ENCODE results near the gene GPR156.
A peak's percentile ranks its signal among the peaks of the same experiment; 100 is the strongest.
"Not testable (repeated sequence)": the region's sequence is repeated elsewhere in the genome, so short reads cannot be mapped to it uniquely, and the experiment has no call there.

GPR156 gene

DNA sequence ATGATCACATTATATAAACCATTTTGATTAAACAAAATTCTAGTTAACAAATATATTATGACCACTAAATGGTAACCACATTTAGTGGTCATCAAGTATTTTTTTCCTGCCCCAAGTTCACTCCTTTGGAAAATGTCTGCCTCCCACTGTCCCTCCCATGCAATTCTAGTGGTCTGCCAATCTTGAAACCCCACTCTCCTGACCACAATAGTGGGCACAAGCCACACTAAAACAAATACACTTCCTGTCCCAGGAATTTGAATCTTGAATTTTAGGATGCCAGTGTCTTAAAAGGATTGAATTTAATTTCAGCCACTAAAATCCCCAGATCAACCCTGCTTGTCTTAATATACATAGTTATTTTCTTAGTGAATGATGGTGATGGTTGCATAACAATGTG lies 14.0 kb upstream of the GPR156 start:
- no peak overlapping the region for H2AFZ ChIP-seq (ENCODE audit: low read depth, low read length)
- no peaks in the 10 kb centered on the region for H3K27me3 ChIP-seq (ENCODE audit: insufficient read depth, low read length)
- peaks cover 8% of the 10 kb centered on the region for H3K4me1 ChIP-seq (ENCODE audit: insufficient read depth, low read length)
- no peaks in the 10 kb centered on the region for H3K9me3 ChIP-seq (ENCODE audit: low read length)
- H3K36me3 ChIP-seq (ENCODE audit: insufficient read depth, low read length): no peaks in the 10 kb centered on the region
- H3K4me3 ChIP-seq (ENCODE audit: low read length): no peak overlapping the region

DNA sequence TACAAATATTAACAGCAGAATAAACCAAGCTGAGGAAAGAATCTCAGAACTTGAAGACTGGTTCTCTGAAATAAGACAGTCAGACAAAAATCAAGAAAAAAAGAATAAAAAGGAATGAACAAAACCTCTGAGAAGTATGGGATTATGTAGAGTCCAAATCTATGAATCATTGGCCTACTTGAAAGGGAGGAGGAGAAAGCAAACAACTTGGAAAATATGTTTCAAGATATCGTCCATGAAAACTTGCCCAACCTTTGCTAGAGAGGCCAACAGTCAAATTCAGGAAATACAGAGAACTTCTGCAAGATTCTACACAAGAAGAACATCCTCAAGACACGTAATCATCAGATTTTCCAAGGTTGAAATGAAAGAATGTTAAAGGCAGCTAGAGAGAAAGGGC lies 6.5 kb upstream of the GPR156 start:
- not testable (repeated sequence) for H3K27me3 ChIP-seq (ENCODE audit: insufficient read depth, low read length); H3K4me3 ChIP-seq (ENCODE audit: low read length); H3K4me1 ChIP-seq (ENCODE audit: insufficient read depth, low read length); H2AFZ ChIP-seq (ENCODE audit: low read depth, low read length); H3K36me3 ChIP-seq (ENCODE audit: insufficient read depth, low read length); H3K9me3 ChIP-seq (ENCODE audit: low read length)

DNA sequence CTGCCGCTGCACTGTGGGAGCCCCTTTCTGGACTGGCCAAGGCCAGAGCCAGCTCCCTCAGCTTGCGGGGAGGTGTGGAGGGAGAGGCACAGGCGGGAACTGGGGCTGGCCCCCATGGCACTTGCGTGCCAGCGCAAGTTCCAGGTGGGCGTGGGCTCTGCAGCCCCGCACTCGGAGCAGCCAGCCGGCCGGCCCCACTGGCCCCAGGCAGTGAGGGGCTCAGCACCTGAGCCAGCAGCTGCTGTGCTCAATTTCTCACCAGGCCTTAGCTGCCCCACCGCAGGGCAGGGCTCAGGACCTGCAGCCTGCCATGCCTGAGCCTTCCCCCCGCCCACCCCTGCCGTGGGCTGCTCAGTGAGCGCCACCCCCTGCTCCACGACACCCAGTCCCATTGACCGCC lies 4.6 kb upstream of the GPR156 start:
- Histone ChIP-seq H3K9me3 (ENCODE audit: low read length) (peaks cover 5% of the 10 kb centered on the region), H3K27me3 (ENCODE audit: insufficient read depth, low read length) (peaks cover under 1% of the 10 kb centered on the region), H3K36me3 (ENCODE audit: insufficient read depth, low read length) (no peaks in the 10 kb centered on the region), H3K4me1 (ENCODE audit: insufficient read depth, low read length) (no peaks in the 10 kb centered on the region), H3K4me3 (ENCODE audit: low read length) (no peak overlapping the region), H2AFZ (ENCODE audit: low read depth, low read length) (no peak overlapping the region)

DNA sequence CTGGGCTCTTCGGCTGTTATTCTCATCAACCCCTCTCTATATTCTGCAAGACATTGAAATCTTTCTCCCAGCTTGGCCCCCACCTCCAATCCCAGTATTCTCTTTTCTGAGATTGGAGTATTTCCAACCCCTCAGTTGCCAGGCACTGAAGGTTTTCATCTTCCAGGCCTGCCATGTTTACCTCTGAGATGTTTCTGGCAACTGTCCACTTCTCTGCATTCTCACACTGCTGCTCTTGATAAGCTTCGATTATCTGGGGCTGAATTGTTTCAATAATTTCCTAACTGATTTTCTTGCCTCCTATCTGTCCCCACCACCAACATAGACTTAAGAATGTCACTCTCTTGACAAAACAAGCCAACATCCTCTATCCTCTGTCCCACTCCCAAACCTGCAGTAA lies 1.4 kb upstream of the GPR156 start:
- Histone ChIP-seq H3K36me3 (ENCODE audit: insufficient read depth, low read length) (no peaks in the 10 kb centered on the region), H3K9me3 (ENCODE audit: low read length) (peaks cover 5% of the 10 kb centered on the region), H3K4me1 (ENCODE audit: insufficient read depth, low read length) (no peaks in the 10 kb centered on the region), H2AFZ (ENCODE audit: low read depth, low read length) (no peak overlapping the region), H3K27me3 (ENCODE audit: insufficient read depth, low read length) (peaks cover 3% of the 10 kb centered on the region), H3K4me3 (ENCODE audit: low read length) (no peak overlapping the region)

DNA sequence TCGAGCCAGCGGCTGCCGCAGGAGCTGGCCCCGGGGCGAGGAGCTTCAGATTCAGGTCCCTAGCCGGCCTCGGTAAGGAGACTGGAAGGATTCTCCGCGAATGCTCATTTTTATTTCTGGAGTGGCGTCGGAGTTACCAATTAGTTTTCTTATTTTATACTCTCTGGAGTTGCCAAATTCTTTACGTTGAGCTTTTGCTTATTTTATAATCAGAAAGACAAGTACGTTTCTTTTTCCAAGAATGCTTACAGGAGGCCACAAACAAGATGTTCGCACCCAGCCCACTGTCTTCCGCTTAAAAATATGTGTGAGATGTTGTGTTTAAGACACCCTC lies 453 bp upstream of the GPR156 start:
- Histone ChIP-seq H3K36me3 (ENCODE audit: insufficient read depth, low read length) (no peaks in the 10 kb centered on the region), H2AFZ (ENCODE audit: low read depth, low read length) (no peak overlapping the region), H3K4me3 (ENCODE audit: low read length) (no peak overlapping the region), H3K27me3 (ENCODE audit: insufficient read depth, low read length) (peaks cover 3% of the 10 kb centered on the region), H3K4me1 (ENCODE audit: insufficient read depth, low read length) (no peaks in the 10 kb centered on the region), H3K9me3 (ENCODE audit: low read length) (peaks cover 5% of the 10 kb centered on the region)

DNA sequence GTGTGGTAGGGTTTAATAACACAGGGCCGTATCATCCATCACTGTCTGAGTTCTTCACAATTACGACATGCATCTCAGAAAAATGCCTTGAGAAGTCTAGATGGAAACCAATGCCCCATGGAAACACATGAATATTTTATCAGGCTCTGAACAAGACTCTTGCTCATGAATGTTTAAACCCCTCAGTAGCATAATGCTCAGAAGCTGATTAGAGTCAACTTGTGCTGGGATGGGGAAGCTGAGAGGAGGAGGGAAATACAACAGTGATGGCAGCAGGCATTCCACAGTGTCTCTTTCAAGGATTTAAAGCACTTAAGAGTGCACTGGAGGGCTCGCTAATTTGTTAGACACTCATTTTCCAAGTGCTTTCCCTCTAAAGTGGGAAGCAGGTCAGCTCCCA lies 3.8 kb downstream of the GPR156 start:
- H3K27me3 ChIP-seq (ENCODE audit: insufficient read depth, low read length): peaks cover 3% of the 10 kb centered on the region
- H3K36me3 ChIP-seq (ENCODE audit: insufficient read depth, low read length): no peaks in the 10 kb centered on the region
- peaks cover 2% of the 10 kb centered on the region for H3K9me3 ChIP-seq (ENCODE audit: low read length)
- H3K4me1 ChIP-seq (ENCODE audit: insufficient read depth, low read length): no peaks in the 10 kb centered on the region
- no peak overlapping the region for H2AFZ ChIP-seq (ENCODE audit: low read depth, low read length)
- H3K4me3 ChIP-seq (ENCODE audit: low read length): no peak overlapping the region

DNA sequence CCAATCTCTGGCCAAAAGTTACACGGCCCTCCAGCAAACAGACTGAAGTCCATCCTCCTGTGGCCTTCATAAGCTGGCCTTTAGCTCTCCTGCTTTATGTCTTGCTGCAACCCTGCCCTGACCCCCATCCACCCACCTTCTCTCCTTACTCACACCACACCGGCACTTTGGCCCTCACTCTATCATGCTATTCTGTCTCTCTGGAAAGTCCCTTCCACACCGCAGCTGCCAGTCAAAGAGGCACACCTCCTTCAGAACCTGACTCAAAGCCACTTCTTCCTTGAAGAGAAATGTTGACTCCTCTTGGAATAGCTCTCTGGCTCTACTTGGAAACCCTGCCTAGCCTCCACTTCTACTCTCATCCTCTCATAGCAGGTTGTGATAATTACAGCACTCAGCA lies 4.5 kb downstream of the GPR156 start:
- Histone ChIP-seq H3K27me3 (ENCODE audit: insufficient read depth, low read length) (peaks cover 3% of the 10 kb centered on the region), H2AFZ (ENCODE audit: low read depth, low read length) (no peak overlapping the region), H3K4me1 (ENCODE audit: insufficient read depth, low read length) (peaks cover 3% of the 10 kb centered on the region), H3K4me3 (ENCODE audit: low read length) (no peak overlapping the region), H3K9me3 (ENCODE audit: low read length) (peaks cover 2% of the 10 kb centered on the region), H3K36me3 (ENCODE audit: insufficient read depth, low read length) (no peaks in the 10 kb centered on the region)

DNA sequence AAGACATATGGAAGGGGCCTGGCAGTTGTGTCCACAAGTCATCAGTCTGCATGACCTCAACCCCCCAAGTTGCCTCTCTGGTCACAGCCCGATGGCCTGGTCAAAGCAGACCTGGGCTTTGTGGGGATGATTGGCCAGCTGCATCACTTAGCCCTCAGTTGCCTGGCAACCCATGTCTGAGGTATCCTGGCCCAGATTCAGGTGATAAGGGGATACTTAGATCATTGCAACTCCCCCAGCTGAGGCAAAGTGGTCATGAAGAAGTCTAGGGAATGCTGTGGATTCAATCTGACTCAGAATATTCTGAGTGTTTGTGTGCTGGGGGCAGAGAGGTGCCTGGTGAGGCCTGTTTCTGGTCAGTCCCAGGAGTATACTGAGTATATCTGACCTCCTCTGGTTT lies 5.0 kb downstream of the GPR156 start:
- Histone ChIP-seq H3K27me3 (ENCODE audit: insufficient read depth, low read length) (peaks cover 3% of the 10 kb centered on the region), H3K4me3 (ENCODE audit: low read length) (no peak overlapping the region), H2AFZ (ENCODE audit: low read depth, low read length) (no peak overlapping the region), H3K9me3 (ENCODE audit: low read length) (peaks cover 2% of the 10 kb centered on the region), H3K36me3 (ENCODE audit: insufficient read depth, low read length) (no peaks in the 10 kb centered on the region), H3K4me1 (ENCODE audit: insufficient read depth, low read length) (peaks cover 7% of the 10 kb centered on the region)

DNA sequence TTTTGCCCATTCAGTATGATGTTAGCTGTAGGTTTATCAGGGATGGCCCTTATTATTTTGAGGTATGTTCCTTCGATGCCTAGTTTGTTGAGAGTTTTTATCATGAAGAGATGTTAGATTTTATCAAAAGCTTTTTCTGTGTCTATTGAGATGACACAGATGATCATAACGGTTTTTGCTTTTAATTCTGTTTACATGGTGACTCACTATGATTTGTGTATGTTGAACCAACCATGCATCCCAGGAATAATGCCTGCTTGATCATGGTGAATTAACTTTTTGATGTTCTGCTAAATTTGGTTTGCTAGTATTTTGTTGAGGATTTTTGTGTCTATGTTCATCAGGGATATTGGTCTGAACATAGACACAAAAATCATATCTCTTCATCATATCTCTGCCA lies 8.3 kb downstream of the GPR156 start:
- peaks cover 11% of the 10 kb centered on the region for H3K4me1 ChIP-seq (ENCODE audit: insufficient read depth, low read length)
- no peaks in the 10 kb centered on the region for H3K27me3 ChIP-seq (ENCODE audit: insufficient read depth, low read length)
- H3K4me3 ChIP-seq (ENCODE audit: low read length): no peak overlapping the region
- no peaks in the 10 kb centered on the region for H3K36me3 ChIP-seq (ENCODE audit: insufficient read depth, low read length)
- no peaks in the 10 kb centered on the region for H3K9me3 ChIP-seq (ENCODE audit: low read length)
- H2AFZ ChIP-seq (ENCODE audit: low read depth, low read length): no peak overlapping the region

DNA sequence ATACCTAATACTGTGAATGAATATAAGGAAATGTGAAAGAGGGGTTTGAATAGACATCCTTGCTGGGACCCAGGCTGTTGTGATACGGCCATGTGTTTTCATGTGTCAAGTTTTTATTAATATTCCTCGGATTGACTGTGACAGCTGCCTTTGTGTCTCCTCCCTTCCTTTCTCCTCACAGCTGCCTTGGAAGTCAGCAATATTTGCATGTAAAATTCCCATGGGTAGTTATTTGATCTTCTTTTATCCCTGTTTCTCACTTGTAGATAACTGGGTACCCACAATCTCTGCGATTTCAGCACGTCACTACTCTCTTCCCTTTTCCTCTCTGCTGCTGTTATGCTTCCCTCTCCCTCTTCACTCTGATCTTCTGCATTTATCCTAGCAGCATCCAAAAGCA lies 9.4 kb downstream of the GPR156 start:
- H3K27me3 ChIP-seq (ENCODE audit: insufficient read depth, low read length): no peaks in the 10 kb centered on the region
- H3K4me1 ChIP-seq (ENCODE audit: insufficient read depth, low read length): peaks cover 11% of the 10 kb centered on the region
- no peaks in the 10 kb centered on the region for H3K9me3 ChIP-seq (ENCODE audit: low read length)
- H3K36me3 ChIP-seq (ENCODE audit: insufficient read depth, low read length): no peaks in the 10 kb centered on the region
- no peak overlapping the region for H3K4me3 ChIP-seq (ENCODE audit: low read length)
- peak overlapping the region; percentile 32 for H2AFZ ChIP-seq (ENCODE audit: low read depth, low read length)

DNA sequence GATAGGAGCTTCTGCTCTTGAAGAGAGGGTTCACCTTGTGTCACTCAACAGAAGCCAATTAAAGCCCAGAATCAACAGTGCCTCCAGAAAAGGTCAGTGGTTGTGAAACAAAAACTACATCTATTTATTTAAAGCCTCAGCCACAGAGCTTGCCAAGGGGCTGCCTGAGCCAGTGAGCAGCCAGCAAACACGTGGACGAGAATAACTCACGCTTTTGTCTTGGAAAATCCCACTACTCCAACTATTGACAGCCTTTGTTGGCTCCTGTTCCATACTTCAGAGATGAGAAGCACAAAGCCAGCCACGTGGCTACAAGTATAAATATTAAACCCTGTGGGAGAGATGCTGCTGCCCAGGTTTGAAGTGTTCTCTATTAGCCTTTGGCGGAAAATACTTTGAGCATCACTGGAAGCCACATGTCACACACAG lies 10.3 kb downstream of the GPR156 start:
- Histone ChIP-seq H2AFZ (ENCODE audit: low read depth, low read length) (peak overlapping the region; percentile 32), H3K36me3 (ENCODE audit: insufficient read depth, low read length) (no peaks in the 10 kb centered on the region), H3K4me1 (ENCODE audit: insufficient read depth, low read length) (peaks cover 11% of the 10 kb centered on the region), H3K9me3 (ENCODE audit: low read length) (no peaks in the 10 kb centered on the region), H3K4me3 (ENCODE audit: low read length) (no peak overlapping the region), H3K27me3 (ENCODE audit: insufficient read depth, low read length) (no peaks in the 10 kb centered on the region)

DNA sequence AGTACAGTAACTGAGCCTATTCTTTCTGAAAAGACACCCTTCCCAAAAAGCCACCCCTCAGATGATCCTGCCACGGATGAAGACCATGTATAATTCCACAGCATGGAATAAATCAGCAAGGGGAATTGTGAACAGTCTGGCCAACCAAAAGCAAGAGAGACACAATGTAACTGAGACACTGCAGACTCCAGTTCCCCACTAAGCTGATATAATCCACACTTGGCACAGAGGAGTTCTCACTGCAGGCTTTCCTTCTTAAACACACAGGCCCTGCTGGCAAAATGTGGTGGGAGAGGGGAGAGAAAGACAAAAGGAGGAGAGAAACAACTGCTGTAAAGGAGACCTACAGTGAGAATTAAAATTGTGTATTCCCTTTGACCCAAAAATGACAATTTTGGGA lies 12.7 kb downstream of the GPR156 start:
- no peak overlapping the region for H3K4me3 ChIP-seq (ENCODE audit: low read length)
- H3K9me3 ChIP-seq (ENCODE audit: low read length): no peaks in the 10 kb centered on the region
- H3K4me1 ChIP-seq (ENCODE audit: insufficient read depth, low read length): peaks cover 11% of the 10 kb centered on the region
- no peaks in the 10 kb centered on the region for H3K27me3 ChIP-seq (ENCODE audit: insufficient read depth, low read length)
- no peak overlapping the region for H2AFZ ChIP-seq (ENCODE audit: low read depth, low read length)
- H3K36me3 ChIP-seq (ENCODE audit: insufficient read depth, low read length): no peaks in the 10 kb centered on the region

DNA sequence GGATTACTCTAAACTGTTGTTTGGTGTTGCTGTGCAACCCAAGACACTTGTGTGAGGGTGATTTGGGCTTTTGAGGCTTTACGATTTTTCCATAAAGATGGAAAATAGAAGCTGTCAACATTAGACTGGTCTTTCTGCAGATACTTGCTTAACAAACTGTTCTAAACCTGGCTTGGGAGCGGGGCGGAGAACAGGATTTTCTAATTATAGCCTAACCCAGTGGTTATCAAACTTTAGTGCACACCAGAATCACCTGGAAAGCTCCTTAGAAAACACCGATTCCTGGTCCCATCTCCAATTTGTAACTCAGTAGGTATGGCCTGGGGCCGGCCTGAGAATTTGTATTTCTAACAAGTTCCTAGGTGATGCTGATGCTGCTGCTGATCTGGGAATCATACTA lies 19.0 kb downstream of the GPR156 start:
- Histone ChIP-seq H2AFZ (ENCODE audit: low read depth, low read length) (no peak overlapping the region), H3K4me3 (ENCODE audit: low read length) (no peak overlapping the region), H3K4me1 (ENCODE audit: insufficient read depth, low read length) (no peaks in the 10 kb centered on the region), H3K36me3 (ENCODE audit: insufficient read depth, low read length) (no peaks in the 10 kb centered on the region), H3K27me3 (ENCODE audit: insufficient read depth, low read length) (no peaks in the 10 kb centered on the region), H3K9me3 (ENCODE audit: low read length) (no peaks in the 10 kb centered on the region)

DNA sequence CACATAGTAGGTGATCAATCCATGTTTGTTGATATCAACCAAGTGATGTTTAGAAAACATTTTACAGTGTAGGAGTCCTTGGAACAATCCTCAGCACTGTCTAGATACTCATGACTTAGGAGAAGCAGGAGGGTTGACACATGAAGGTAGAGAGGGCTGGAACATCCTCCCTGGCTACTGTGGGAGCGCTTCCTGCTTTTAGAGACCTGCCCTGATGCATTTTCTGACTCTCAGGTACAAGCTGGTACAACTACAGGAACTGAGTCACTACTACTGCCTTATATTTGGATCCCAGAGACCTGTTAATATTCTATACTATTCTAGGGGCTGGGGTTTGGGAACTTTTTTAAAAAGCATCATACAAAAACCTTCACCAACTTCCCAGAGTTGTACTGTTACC lies 20.1 kb downstream of the GPR156 start:
- Histone ChIP-seq H3K36me3 (ENCODE audit: insufficient read depth, low read length) (no peaks in the 10 kb centered on the region), H3K27me3 (ENCODE audit: insufficient read depth, low read length) (no peaks in the 10 kb centered on the region), H3K9me3 (ENCODE audit: low read length) (no peaks in the 10 kb centered on the region), H3K4me1 (ENCODE audit: insufficient read depth, low read length) (no peaks in the 10 kb centered on the region), H3K4me3 (ENCODE audit: low read length) (no peak overlapping the region), H2AFZ (ENCODE audit: low read depth, low read length) (no peak overlapping the region)

All from neuron (in vitro differentiated cells).